ENCODE results near the gene BEST4.
"Not testable (repeated sequence)": the region's sequence is repeated elsewhere in the genome, so short reads cannot be mapped to it uniquely, and the experiment has no call there.

BEST4 gene

DNA sequence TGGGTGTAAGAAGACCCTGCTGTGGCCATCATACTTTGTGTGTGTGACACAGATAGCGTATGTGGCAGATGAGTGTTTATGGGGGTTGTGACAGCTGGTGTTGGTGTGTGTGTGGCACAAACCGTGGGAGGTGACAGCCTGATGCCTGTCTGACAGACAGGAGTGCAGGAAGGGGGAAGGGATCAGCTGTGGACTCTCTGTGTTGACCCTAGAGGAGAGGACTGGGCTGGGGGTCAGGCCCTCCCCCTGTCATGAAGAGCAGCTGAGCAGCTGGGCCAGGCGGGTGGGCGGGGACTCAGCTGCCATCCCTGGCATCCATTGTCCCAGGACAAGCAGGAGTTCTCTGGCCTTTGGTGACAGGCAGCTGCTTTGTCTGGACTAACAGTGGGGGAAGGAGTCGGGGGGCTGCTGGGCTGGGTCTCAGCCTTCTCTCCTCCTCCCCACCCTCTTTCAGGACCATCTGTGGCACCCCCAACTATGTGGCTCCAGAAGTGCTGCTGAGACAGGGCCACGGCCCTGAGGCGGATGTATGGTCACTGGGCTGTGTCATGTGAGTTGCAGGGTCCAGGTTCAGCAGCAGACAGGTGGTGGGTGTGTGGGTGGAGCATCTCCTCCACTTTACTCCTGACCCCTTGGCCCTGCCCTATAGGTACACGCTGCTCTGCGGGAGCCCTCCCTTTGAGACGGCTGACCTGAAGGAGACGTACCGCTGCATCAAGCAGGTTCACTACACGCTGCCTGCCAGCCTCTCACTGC lies 14.5 kb upstream of the BEST4 start:
- DNase-seq (ENCODE audit: low spot score) = no peak

GRCh38 chr1:44801491-44802305 lies 13.7 kb upstream of the BEST4 start:
- peak; percentile 35 for DNase-seq (ENCODE audit: low spot score)

- DNase-seq (ENCODE audit: low spot score) = peak; percentile 98
These were observed 12.0 kb upstream of the BEST4 start, which contains the start of gene PLK3 for GRCh38 chr1:44799770-44800584. Gene PLK3 (plus strand): TSS chr1:44800377. CDS start chr1:44800464, 87 bp downstream.

DNA sequence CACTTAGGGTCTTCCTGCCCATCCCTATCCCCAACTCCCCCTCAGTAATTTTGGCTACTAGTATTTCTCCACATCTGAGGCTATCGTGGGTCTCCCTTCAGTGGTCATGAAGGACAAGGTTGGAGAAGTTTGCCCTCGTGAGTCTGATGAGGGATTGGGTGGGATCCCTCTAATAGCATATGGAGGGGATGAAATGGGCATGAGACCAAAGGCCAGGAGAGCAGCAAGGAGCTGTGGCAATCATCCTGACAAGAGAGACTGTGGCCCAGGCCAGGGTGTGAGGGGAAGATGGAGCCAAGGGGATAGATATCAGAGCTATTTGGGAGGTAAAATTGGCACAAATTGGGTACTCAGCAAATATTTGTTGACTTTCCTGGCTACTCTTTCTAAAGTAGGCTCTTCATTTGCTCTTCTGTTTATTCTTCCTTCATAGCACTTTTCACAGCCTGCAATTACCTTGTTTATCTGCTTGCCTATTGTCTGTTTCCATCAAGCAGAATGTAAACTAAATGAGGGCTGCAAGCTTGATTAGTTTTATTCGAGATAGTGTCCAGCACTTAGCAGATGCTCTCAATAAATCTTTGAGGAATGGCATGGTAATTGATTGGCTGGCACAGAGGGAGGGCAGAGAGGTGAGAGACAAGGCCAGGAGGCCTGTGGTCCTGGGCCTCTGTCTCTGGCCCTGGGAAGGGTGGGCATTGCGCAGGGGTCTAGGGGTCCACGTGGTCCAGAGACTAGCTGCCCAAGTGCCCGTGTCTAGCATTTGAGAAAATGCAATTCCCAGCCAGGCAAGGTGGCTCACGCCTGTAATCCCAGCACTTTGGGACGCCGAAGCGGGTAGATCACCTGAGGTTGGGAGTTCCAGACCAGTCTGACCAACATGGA lies 10.8 kb upstream of the BEST4 start:
- peak; percentile 25 for DNase-seq (ENCODE audit: low spot score)

- not testable (repeated sequence) for DNase-seq (ENCODE audit: low spot score)
These were observed 9.9 kb upstream of the BEST4 start for GRCh38 chr1:44797886-44798285.

GRCh38 chr1:44792736-44793502 lies 4.9 kb upstream of the BEST4 start:
- no peak for DNase-seq (ENCODE audit: low spot score)

DNA sequence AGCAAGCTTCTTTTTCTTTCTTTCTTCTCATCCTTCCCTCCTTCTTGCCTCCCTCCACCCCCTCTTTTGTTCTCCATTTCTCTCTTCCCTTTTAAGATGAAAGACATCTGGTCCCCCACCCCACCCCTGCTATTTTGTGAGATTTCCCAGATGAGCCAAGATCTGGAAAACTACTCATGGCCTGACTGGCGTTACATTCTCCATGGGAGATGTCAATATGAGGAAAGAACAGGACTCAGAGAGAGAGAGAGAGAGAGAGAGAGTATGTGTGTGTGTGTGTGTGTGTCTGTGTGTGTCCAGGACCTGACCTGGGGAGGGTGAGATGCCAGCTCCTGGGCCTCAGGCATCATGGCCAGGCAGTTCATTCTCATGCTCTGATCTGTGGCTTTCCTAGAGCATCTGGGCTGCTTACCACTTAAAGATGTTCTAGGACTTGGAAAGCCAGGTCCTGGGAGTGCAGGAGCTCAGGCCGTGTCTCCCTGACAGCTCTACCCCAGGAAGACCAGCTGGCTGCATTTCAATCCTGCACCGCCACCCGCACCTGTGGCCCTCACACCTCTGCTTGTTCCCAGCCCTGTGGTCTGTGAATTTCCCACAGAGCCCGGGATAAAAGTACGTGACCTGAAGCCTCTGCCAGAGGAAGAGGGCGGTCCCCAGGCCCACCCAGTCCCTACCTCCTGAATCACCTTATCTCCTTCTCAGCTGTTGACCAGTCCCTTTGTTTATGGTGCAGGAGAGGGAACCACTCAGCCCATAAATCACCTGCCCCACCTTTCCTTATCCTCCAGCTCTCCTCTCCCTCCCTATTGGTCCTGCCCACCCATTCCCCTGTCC lies 3.2 kb upstream of the BEST4 start:
- no peak for DNase-seq (ENCODE audit: low spot score)

DNA sequence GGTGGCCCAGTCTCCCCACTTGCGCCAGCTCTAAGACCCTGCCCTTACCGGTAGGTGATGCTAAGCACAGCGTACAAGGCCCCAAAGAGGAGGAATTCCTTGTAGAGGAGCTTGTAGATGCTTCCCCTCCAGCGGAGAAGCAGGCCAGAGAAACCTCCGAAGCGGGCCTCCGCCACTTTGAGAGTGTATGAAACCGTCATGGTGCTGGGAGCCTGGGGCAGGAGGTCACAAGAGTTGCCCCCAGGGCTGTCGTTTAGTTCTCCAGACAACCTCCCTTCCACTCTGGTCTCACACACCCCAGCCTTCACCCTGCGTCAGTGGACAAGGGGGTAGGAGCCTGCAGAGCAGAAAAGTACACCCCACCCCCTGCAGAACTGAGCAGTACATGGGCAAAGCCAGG lies 464 bp downstream of the BEST4 start:
- no peak for DNase-seq (ENCODE audit: low spot score)

GRCh38 chr1:44786841-44787426 lies 1.0 kb downstream of the BEST4 start:
- DNase-seq (ENCODE audit: low spot score) = no peak

- DNase-seq (ENCODE audit: low spot score) = peak; percentile 74
These were observed 1.7 kb downstream of the BEST4 start for GRCh38 chr1:44786138-44786840.

GRCh38 chr1:44785501-44786137 lies 2.4 kb downstream of the BEST4 start:
- DNase-seq (ENCODE audit: low spot score) = no peak

- DNase-seq (ENCODE audit: low spot score) = no peak
These were observed 3.0 kb downstream of the BEST4 start for GRCh38 chr1:44785029-44785380.

DNA sequence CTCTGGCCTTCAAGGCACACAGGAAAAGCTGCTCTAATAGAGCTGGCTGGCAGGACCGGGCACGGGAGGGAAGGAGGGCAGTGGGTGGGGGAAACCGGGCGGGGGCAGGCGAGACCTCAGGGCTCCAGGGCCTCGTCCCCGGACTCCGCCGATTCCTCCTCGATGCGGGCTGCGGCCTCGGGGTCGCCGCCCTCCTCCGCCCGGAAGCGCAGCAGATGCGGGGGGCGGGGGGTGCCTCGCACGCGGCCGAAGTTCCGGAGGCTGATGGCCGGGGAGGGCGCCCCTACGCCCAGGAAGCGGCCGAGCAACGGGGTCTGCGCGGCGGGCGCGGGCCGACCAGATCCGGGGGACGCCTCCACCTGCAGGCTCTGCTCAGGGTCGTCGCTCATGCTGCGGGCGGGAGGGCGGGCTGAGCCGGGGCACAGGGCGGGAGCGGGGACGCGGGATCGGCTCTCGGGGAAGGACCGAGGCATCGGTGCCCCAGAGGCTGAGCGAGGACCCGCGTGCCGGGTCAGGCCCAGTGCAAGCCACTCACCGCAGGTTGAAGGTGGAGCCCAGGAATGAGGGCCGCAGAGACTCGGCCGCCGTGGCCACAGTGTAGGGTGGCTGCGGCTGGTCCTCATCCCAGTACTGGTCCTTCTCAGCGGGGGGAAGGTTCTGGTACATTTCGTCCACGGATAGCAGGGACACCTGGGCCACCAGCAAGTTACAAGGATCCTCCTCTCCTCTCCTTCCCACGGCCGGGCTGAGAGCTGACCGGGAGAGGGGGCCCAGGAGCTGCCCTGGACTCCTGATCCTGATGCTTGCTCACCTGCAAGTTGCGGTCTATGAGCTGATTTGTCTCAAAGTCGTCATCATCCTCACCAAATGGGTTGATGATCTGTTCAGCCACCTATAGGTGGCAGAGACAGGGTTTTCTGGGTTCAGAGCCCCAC lies 3.6 kb downstream of the BEST4 start:
- no peak for DNase-seq (ENCODE audit: low spot score)

DNA sequence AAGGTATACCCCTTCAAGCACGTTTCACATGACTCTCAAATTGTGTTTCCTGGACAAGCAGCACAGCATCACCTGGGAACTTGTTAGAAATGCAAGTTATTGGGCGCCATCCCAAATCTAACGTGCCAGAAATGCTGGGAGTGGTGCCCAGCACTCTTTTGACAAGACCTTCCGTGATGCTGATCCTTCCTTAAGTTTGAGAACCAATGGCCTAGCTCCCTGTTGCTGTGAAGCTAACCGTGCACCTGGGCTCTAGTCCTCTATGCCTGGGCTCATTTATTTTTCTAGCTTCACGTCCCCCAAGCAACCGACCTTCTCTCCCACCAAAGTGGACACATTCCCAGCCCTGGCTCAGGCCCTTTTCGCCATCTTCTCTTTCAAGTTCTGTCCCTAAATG lies 4.3 kb downstream of the BEST4 start:
- no peak for DNase-seq (ENCODE audit: low spot score)

GRCh38 chr1:44780583-44781121 lies 7.3 kb downstream of the BEST4 start:
- DNase-seq (ENCODE audit: low spot score) = no peak

DNA sequence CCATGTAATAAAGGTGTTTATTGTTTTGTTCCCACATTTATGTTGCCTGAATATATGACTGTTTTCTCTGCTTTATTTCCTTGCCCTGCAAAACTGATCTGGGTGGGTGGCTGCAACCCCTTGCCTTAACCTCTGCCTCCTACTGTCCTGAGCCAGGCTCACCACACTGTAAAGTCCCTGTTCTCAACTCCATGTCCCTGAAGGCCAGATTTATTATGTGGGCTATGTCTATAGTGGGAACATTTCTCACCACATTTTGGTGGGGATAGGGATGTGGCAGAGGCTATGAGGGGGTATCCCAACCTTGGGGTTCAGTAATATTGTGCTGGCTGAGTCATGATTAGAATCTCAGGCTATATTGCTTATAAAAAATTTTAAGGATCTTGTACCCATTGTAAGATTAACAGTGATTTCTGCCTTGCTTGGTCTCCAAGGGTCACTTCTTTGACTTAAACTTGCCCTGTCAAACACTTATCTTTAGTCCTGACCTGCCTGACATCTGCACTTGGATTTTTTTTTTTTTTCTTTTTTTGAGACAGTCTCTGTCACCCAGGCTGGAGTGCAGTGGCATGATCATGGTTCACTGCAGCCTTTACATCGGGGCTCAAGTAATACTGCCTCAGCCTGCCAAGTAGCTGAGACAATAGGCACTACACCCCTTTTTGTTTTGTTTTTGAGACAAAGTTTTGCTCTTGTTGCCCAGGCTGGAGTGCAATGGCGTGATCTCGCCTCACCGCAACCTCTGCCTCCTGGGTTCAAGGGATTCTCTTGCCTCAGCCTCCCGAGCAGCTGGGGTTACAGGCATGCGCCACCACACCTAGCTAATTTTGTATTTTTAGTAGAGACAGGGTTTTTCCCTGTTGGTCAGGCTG lies 9.0 kb downstream of the BEST4 start:
- DNase-seq (ENCODE audit: low spot score) = no peak
